Ascending aorta (tissue), 2 donors: ENCODE measurements around the gene PTPRN2. TPM values are rescaled to one million over a fixed set of nuclear protein-coding genes. Genes with fewer than 3 reads are reported as not detected.
"Not testable (repeated sequence)": the region's sequence is repeated elsewhere in the genome, so short reads cannot be mapped to it uniquely, and the experiment has no call there.

Source experiments
- DNase-seq, 2 donors: peaks; one replicate each; pipeline ENCODE4 v3.0.0-alpha.2; 2019; ENCODE audit warnings: low spot score in 2 of 2
- H3K27ac ChIP-seq, 2 donors: fragments of 200-600 bp; sonication (generic); one replicate each; pipeline ENCODE4 v1.5.1; 2016 to 2017; ENCODE audit warnings: mild to moderate bottlenecking in 1 of 2
- H3K27me3 ChIP-seq: fragments of 200-600 bp; sonication (generic); one replicate; pipeline ENCODE4 v1.5.1; 2017
- H3K36me3 ChIP-seq, 2 donors: fragments of 200-600 bp; sonication (generic); one replicate each; pipeline ENCODE4 v1.5.1; 2016
- H3K4me1 ChIP-seq, 2 donors: fragments of 200-600 bp; sonication (generic); one replicate each; pipeline ENCODE4 v1.5.1; 2016 to 2017; ENCODE audit warnings: mild to moderate bottlenecking in 1 of 2
- H3K4me3 ChIP-seq, 2 donors: fragments of 200-600 bp; sonication (generic); one replicate each; pipeline ENCODE4 v1.5.1; 2016 to 2017; ENCODE audit warnings: mild to moderate bottlenecking in 1 of 2
- H3K9me3 ChIP-seq, 2 donors: fragments of 200-600 bp; sonication (generic); one replicate each; pipeline ENCODE4 v1.5.1; 2016
- intact Hi-C: fragments of 100-400 bp; cut with DNase I; formaldehyde crosslinking; loops from one replicate; pipeline ENCODE4 v1.15.1; 2023
- total RNA-seq: library from RNA; depleted of rRNA; stranded (reverse); fragments of >200 nt; gene quantifications from one replicate; pipeline ENCODE4 v1.1.0, GENCODE V29; 2016
- TF ChIP-seq, protein P1 (sequence below), 3 experiments: fragments of 200-600 bp in 2 of 3; fragments of 450-650 bp in 1 of 3; sonication (generic) in 2 of 3; IDR thresholded peaks; one replicate each; pipeline ENCODE4 v1.5.1; 2016 to 2019; ENCODE audit warnings: antibody characterized with exemption in 3 of 3, mild to moderate bottlenecking in 1 of 3, moderate library complexity in 1 of 3

The PTPRN2 gene
- total RNA-seq, 1 donor from 2014 or later, result 7.3 TPM

DNA sequence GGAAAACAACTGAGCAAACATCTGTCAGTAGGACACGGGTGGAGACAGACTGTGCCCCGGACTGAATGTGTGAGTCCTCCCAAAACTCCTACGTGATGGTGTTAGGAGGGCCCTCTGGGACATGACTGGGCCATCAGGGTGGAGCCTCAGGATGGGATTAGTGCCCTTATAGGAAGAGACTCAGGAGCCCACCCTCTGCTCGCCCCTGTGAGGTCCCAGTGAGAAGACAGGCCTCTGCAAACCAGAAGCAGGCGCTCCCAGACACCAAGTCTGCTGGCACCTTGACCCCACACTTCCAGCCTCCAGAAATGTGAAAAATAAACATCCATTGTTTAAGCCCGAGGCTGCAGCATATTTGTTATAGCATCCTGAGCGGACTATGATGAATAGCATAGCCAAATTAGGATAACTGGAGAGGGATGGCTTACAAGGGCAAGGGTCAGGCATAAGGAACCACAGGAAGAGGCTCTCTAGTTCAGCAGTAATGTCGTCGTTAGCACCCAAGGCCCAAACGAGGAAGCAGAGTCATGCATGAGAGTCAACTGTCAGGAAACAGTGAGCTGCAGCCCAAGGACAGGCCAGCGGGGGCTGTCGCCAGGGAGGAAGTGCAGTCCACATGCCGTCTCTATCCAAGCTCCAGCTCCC lies 50.6 kb downstream of the PTPRN2 start:
- Histone ChIP-seq H3K36me3 (no peaks in the 10 kb centered on the region), H3K27me3 (no peaks in the 10 kb centered on the region), H3K4me3 (no peak overlapping the region), H3K27ac (no peak overlapping the region), H3K4me1 (no peaks in the 10 kb centered on the region), H3K9me3 (no peaks in the 10 kb centered on the region)
- DNase-seq, result no peak
- intact Hi-C loops, result no loop called here
- TF ChIP-seq, protein P1, sequence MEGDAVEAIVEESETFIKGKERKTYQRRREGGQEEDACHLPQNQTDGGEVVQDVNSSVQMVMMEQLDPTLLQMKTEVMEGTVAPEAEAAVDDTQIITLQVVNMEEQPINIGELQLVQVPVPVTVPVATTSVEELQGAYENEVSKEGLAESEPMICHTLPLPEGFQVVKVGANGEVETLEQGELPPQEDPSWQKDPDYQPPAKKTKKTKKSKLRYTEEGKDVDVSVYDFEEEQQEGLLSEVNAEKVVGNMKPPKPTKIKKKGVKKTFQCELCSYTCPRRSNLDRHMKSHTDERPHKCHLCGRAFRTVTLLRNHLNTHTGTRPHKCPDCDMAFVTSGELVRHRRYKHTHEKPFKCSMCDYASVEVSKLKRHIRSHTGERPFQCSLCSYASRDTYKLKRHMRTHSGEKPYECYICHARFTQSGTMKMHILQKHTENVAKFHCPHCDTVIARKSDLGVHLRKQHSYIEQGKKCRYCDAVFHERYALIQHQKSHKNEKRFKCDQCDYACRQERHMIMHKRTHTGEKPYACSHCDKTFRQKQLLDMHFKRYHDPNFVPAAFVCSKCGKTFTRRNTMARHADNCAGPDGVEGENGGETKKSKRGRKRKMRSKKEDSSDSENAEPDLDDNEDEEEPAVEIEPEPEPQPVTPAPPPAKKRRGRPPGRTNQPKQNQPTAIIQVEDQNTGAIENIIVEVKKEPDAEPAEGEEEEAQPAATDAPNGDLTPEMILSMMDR (IDR thresholded peaks at IDR 0.05), result no peak

DNA sequence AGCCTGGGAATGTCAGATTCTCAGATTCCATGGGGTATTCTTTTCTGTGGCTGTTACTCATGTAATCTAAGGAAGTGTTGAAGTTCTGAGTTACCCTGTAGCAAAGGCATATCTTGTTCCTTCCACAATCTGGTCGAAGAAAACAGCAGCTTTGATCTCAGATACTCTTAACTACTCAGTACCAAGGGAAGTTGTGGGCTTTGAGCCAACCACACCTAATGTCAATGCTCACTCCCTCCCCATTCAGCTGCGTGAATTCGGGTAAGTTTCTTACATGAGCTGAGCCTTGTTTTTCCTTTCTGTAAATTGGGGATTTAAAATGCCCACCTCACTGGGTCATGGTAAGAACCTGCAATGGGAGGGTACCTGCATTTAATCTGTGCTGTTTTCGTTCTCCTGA lies 52.5 kb downstream of the PTPRN2 start:
- no peaks in the 10 kb centered on the region for H3K27me3 ChIP-seq
- TF ChIP-seq, protein P1 (IDR thresholded peaks at IDR 0.05), result no peak
- H3K9me3 ChIP-seq, result no peaks in the 10 kb centered on the region
- H3K27ac ChIP-seq, result no peak overlapping the region
- intact Hi-C loops, result no loop called here
- H3K4me3 ChIP-seq, result no peak overlapping the region
- DNase-seq, result no peak
- no peaks in the 10 kb centered on the region for H3K4me1 ChIP-seq
- no peaks in the 10 kb centered on the region for H3K36me3 ChIP-seq

DNA sequence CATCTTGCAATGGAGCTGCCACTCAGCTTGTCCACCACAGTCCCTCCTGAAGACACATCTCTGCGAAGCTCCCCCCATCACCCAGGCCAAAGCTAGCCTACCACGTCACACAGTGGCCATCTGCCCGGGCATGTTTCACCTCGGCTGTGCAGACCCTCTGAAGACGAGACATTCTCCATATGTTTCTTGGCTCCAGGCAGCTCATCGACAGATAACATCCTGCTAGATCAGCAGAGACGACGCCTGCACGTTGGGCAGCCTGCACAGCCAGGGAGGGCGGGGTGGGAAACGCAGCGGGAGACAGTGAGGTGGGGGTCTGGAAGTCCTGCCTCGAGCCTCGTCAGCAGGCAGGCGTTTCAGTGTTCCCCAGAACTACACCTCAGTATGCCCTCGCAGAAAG lies 53.0 kb downstream of the PTPRN2 start:
- H3K36me3 ChIP-seq, result no peaks in the 10 kb centered on the region
- intact Hi-C loops, result no loop called here
- no peaks in the 10 kb centered on the region for H3K9me3 ChIP-seq
- no peak for DNase-seq
- H3K4me1 ChIP-seq, result no peaks in the 10 kb centered on the region
- H3K27me3 ChIP-seq, result no peaks in the 10 kb centered on the region
- no peak overlapping the region for H3K27ac ChIP-seq
- no peak overlapping the region for H3K4me3 ChIP-seq
- TF ChIP-seq, protein P1 (IDR thresholded peaks at IDR 0.05), result no peak

DNA sequence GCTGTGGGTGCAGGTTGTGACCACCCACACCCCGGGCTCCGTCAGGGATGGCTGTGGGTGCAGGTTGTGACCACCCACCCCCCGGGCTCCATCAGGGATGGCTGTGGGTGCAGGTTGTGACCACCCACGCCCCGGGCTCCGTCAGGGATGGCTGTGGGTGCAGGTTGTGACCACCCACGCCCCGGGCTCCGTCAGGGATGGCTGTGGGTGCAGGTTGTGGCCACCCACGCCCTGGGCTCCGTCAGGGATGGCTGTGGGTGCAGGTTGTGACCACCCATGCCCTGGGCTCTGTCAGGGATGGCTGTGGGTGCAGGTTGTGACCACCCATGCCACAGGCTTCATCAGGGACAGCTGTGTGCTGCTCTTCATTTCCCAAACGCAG lies 53.5 kb downstream of the PTPRN2 start:
- H3K9me3 ChIP-seq, H3K4me3 ChIP-seq, H3K27me3 ChIP-seq, H3K27ac ChIP-seq, H3K36me3 ChIP-seq, intact Hi-C loops, DNase-seq, H3K4me1 ChIP-seq: not testable (repeated sequence)

DNA sequence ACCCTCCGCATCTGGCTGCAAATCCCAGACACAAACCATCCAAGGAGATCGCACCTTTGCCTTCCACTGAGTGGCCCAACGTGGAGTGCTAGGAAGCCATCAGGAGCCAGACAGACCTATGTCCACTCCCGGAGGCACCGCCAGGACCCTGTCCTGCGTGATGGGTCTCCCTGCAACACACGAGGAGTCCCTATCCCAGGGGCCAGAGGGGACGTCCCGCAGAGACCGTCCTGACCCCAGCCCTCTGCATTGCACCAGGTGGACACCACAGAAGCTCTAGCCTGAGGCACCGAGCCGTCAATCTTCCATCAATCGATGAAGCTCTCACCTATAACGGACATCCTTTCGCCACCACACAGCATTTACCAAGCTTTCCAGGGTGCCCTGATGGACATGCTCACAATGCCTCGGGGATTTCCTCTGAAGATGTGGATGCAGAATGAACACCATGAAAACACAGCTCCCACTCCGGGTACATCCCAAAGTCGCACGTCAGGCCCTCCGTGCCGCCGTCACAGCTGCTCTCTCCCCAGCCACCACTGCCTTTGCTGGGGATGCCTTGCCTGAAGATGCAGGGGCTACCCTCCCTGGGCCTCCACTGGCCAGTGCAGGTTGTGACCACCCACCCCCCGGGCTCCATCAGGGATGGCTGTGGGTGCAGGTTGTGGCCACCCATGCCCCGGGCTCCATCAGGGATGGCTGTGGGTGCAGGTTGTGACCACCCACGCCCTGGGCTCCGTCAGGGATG lies 54.1 kb downstream of the PTPRN2 start:
- intact Hi-C loops, result no loop called here
- no peaks in the 10 kb centered on the region for H3K9me3 ChIP-seq
- no peak for DNase-seq
- H3K36me3 ChIP-seq, result no peaks in the 10 kb centered on the region
- no peaks in the 10 kb centered on the region for H3K27me3 ChIP-seq
- H3K4me3 ChIP-seq, result no peak overlapping the region
- no peak overlapping the region for H3K27ac ChIP-seq
- H3K4me1 ChIP-seq, result no peaks in the 10 kb centered on the region
- TF ChIP-seq, protein P1 (IDR thresholded peaks at IDR 0.05), result no peak

DNA sequence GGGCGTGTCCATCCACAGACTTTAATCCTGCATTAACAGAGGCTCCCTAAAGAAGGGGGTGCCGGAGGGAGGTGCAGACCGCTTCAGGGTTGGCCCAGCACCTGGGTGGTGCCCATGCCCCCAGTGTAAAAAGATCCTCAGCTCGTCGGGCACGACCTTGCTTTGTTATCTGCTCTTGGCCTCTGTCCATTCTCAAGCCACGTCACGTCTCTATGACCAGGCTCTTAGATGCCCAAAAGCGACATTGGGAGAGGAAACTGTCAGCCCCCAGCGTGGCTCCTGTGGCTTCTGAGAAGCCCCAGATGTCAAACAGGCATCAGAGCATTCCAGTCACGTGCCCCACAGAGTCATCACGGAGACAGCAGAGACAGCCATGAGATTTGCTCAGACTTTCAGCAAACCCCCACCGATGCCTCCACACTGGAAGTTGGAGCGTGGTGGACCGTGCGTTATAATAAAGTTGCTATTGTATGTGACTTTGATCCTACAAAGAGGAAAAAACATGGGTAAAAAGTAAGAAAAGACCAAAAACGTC lies 55.5 kb downstream of the PTPRN2 start:
- Histone ChIP-seq H3K9me3 (no peaks in the 10 kb centered on the region), H3K36me3 (no peaks in the 10 kb centered on the region), H3K27me3 (no peaks in the 10 kb centered on the region), H3K4me3 (no peak overlapping the region), H3K27ac (no peak overlapping the region), H3K4me1 (no peaks in the 10 kb centered on the region)
- intact Hi-C loops, result no loop called here
- TF ChIP-seq, protein P1 (IDR thresholded peaks at IDR 0.05), result no peak
- no peak for DNase-seq
